ENCODE measurements around the gene SLC26A11.
A peak's percentile ranks its signal among the peaks of the same experiment; 100 is the strongest.

SLC26A11 gene

GRCh38 chr17:80221351-80222105, 1.3 kb downstream of the SLC26A11 start:
- TF ChIP-seq POLR2A (IDR thresholded peaks at IDR 0.05; ENCODE audit: low read depth, low read length) = no peak
- no peak for TF ChIP-seq TAF1 (IDR thresholded peaks at IDR 0.05; ENCODE audit: borderline replicate concordance, low read depth, low read length)
- TF ChIP-seq POLR2AphosphoS5 (IDR thresholded peaks at IDR 0.05; ENCODE audit: low read depth, low read length) = no peak
- FAIRE-seq = no peak
- no peak for DNase-seq (ENCODE audit: insufficient read length)

- FAIRE-seq (no peak), DNase-seq (ENCODE audit: insufficient read length) (no peak)
- TF ChIP-seq POLR2AphosphoS5 (IDR thresholded peaks at IDR 0.05; ENCODE audit: low read depth, low read length) = no peak
- TF ChIP-seq TAF1 (IDR thresholded peaks at IDR 0.05; ENCODE audit: borderline replicate concordance, low read depth, low read length) = no peak
- no peak for TF ChIP-seq POLR2A (IDR thresholded peaks at IDR 0.05; ENCODE audit: low read depth, low read length)
Observed at GRCh38 chr17:80222376-80223141, 2.3 kb downstream of the SLC26A11 start.

- TF ChIP-seq TAF1 (IDR thresholded peaks at IDR 0.05; ENCODE audit: borderline replicate concordance, low read depth, low read length) (no peak), POLR2A (IDR thresholded peaks at IDR 0.05; ENCODE audit: low read depth, low read length) (no peak), POLR2AphosphoS5 (IDR thresholded peaks at IDR 0.05; ENCODE audit: low read depth, low read length) (no peak)
Observed at GRCh38 chr17:80223142-80223815, 3.1 kb downstream of the SLC26A11 start.

GRCh38 chr17:80223838-80224497, 3.7 kb downstream of the SLC26A11 start:
- DNase-seq (ENCODE audit: insufficient read length) = no peak
- no peak for TF ChIP-seq POLR2AphosphoS5 (IDR thresholded peaks at IDR 0.05; ENCODE audit: low read depth, low read length)
- TF ChIP-seq POLR2A (IDR thresholded peaks at IDR 0.05; ENCODE audit: low read depth, low read length) = no peak
- no peak for TF ChIP-seq TAF1 (IDR thresholded peaks at IDR 0.05; ENCODE audit: borderline replicate concordance, low read depth, low read length)
- FAIRE-seq = peak; percentile 14

More at GRCh38 chr17:80223142-80223815, 3.1 kb downstream of the SLC26A11 start:
- no peak for FAIRE-seq
- no peak for DNase-seq (ENCODE audit: insufficient read length)

- FAIRE-seq (no peak), DNase-seq (ENCODE audit: insufficient read length) (no peak)
- TF ChIP-seq POLR2AphosphoS5 (IDR thresholded peaks at IDR 0.05; ENCODE audit: low read depth, low read length) (no peak), POLR2A (IDR thresholded peaks at IDR 0.05; ENCODE audit: low read depth, low read length) (no peak)
Observed at GRCh38 chr17:80224683-80225082, 4.5 kb downstream of the SLC26A11 start.

- FAIRE-seq (no peak), DNase-seq (ENCODE audit: insufficient read length) (no peak)
- TF ChIP-seq TAF1 (IDR thresholded peaks at IDR 0.05; ENCODE audit: borderline replicate concordance, low read depth, low read length) (no peak), POLR2AphosphoS5 (IDR thresholded peaks at IDR 0.05; ENCODE audit: low read depth, low read length) (no peak), POLR2A (IDR thresholded peaks at IDR 0.05; ENCODE audit: low read depth, low read length) (no peak)
Observed at GRCh38 chr17:80225230-80225629, 5.0 kb downstream of the SLC26A11 start.

- DNase-seq (ENCODE audit: insufficient read length) (no peak), FAIRE-seq (no peak)
- no peak for TF ChIP-seq POLR2AphosphoS5 (IDR thresholded peaks at IDR 0.05; ENCODE audit: low read depth, low read length)
- TF ChIP-seq TAF1 (IDR thresholded peaks at IDR 0.05; ENCODE audit: borderline replicate concordance, low read depth, low read length) = no peak
- TF ChIP-seq POLR2A (IDR thresholded peaks at IDR 0.05; ENCODE audit: low read depth, low read length) = no peak
Observed at GRCh38 chr17:80227156-80227555, 6.9 kb downstream of the SLC26A11 start.

GRCh38 chr17:80227666-80228065, 7.4 kb downstream of the SLC26A11 start:
- DNase-seq (ENCODE audit: insufficient read length) (no peak), FAIRE-seq (no peak)
- TF ChIP-seq TAF1 (IDR thresholded peaks at IDR 0.05; ENCODE audit: borderline replicate concordance, low read depth, low read length) = no peak
- no peak for TF ChIP-seq POLR2AphosphoS5 (IDR thresholded peaks at IDR 0.05; ENCODE audit: low read depth, low read length)
- no peak for TF ChIP-seq POLR2A (IDR thresholded peaks at IDR 0.05; ENCODE audit: low read depth, low read length)

GRCh38 chr17:80228477-80228876, 8.2 kb downstream of the SLC26A11 start:
- DNase-seq (ENCODE audit: insufficient read length) (no peak), FAIRE-seq (no peak)
- TF ChIP-seq POLR2AphosphoS5 (IDR thresholded peaks at IDR 0.05; ENCODE audit: low read depth, low read length) (no peak), TAF1 (IDR thresholded peaks at IDR 0.05; ENCODE audit: borderline replicate concordance, low read depth, low read length) (no peak), POLR2A (IDR thresholded peaks at IDR 0.05; ENCODE audit: low read depth, low read length) (no peak)

GRCh38 chr17:80229011-80229410, 8.8 kb downstream of the SLC26A11 start:
- FAIRE-seq = no peak
- TF ChIP-seq TAF1 (IDR thresholded peaks at IDR 0.05; ENCODE audit: borderline replicate concordance, low read depth, low read length) = no peak
- no peak for TF ChIP-seq POLR2A (IDR thresholded peaks at IDR 0.05; ENCODE audit: low read depth, low read length)
- TF ChIP-seq POLR2AphosphoS5 (IDR thresholded peaks at IDR 0.05; ENCODE audit: low read depth, low read length) = no peak
- no peak for DNase-seq (ENCODE audit: insufficient read length)

- no peak for FAIRE-seq
- TF ChIP-seq TAF1 (IDR thresholded peaks at IDR 0.05; ENCODE audit: borderline replicate concordance, low read depth, low read length) = no peak
- TF ChIP-seq POLR2A (IDR thresholded peaks at IDR 0.05; ENCODE audit: low read depth, low read length) = no peak
- TF ChIP-seq POLR2AphosphoS5 (IDR thresholded peaks at IDR 0.05; ENCODE audit: low read depth, low read length) = no peak
- DNase-seq (ENCODE audit: insufficient read length) = no peak
Observed at GRCh38 chr17:80232438-80232837, 12.2 kb downstream of the SLC26A11 start.

All from GM12892 (cell line).